ENCODE measurements around the gene PPP1R14C. TPM values are rescaled to one million over a fixed set of nuclear protein-coding genes. Genes with fewer than 3 reads are reported as not detected.

Gene PPP1R14C
- polyA plus RNA-seq, 2 donors: 7.8 to 12.4 TPM

- Histone ChIP-seq H3K36me3 (ENCODE audit: control insufficient read depth in 2 of 2, insufficient read depth in 2 of 2, low read length in 1 of 2) (no peaks in the 10 kb centered on the region), H3K27me3 (ENCODE audit: control insufficient read depth in 1 of 2, insufficient read depth in 2 of 2, low read length in 2 of 2) (no peaks in the 10 kb centered on the region), H3K9me3 (ENCODE audit: control insufficient read depth in 2 of 2, insufficient read depth in 1 of 2, low read depth in 1 of 2, low read length in 1 of 2) (no peaks in the 10 kb centered on the region), H3K4me1 (ENCODE audit: control insufficient read depth in 2 of 2, insufficient read depth in 2 of 2, low read length in 1 of 2) (peaks cover 0 to 6% of the 10 kb centered on the region in 2 donors), H3K27ac (ENCODE audit: low read depth in 2 of 2, low read length in 1 of 2) (peak overlapping the region; percentile 79 to 83), H3K4me3 (ENCODE audit: low read depth in 1 of 2, low read length in 2 of 2) (no peak overlapping the region)
- WGBS, 2 donors: 51 to 83% methylated on average over 1 of the region's 1 CpG
Measured at GRCh38 chr6:150157081-150157480, 14.2 kb downstream of the PPP1R14C start.

- H3K27me3 ChIP-seq (ENCODE audit: control insufficient read depth in 1 of 2, insufficient read depth in 2 of 2, low read length in 2 of 2): no peaks in the 10 kb centered on the region
- WGBS, 2 donors: 81 to 90% methylated on average over 4 of the region's 4 CpGs
- H3K9me3 ChIP-seq (ENCODE audit: control insufficient read depth in 2 of 2, insufficient read depth in 1 of 2, low read depth in 1 of 2, low read length in 1 of 2): no peaks in the 10 kb centered on the region
- H3K4me1 ChIP-seq (ENCODE audit: control insufficient read depth in 2 of 2, insufficient read depth in 2 of 2, low read length in 1 of 2): no peaks in the 10 kb centered on the region
- no peak overlapping the region for H3K27ac ChIP-seq (ENCODE audit: low read depth in 2 of 2, low read length in 1 of 2)
- no peaks in the 10 kb centered on the region for H3K36me3 ChIP-seq (ENCODE audit: control insufficient read depth in 2 of 2, insufficient read depth in 2 of 2, low read length in 1 of 2)
- no peak overlapping the region for H3K4me3 ChIP-seq (ENCODE audit: low read depth in 1 of 2, low read length in 2 of 2)
Measured at GRCh38 chr6:150159757-150160156, 16.9 kb downstream of the PPP1R14C start.

- Histone ChIP-seq H3K9me3 (ENCODE audit: control insufficient read depth in 2 of 2, insufficient read depth in 1 of 2, low read depth in 1 of 2, low read length in 1 of 2) (no peaks in the 10 kb centered on the region), H3K27me3 (ENCODE audit: control insufficient read depth in 1 of 2, insufficient read depth in 2 of 2, low read length in 2 of 2) (no peaks in the 10 kb centered on the region), H3K27ac (ENCODE audit: low read depth in 2 of 2, low read length in 1 of 2) (no peak overlapping the region), H3K4me1 (ENCODE audit: control insufficient read depth in 2 of 2, insufficient read depth in 2 of 2, low read length in 1 of 2) (no peaks in the 10 kb centered on the region), H3K36me3 (ENCODE audit: control insufficient read depth in 2 of 2, insufficient read depth in 2 of 2, low read length in 1 of 2) (no peaks in the 10 kb centered on the region), H3K4me3 (ENCODE audit: low read depth in 1 of 2, low read length in 2 of 2) (no peak overlapping the region)
- WGBS, 2 donors: 97 to 98% methylated on average over 3 of the region's 3 CpGs
Measured at GRCh38 chr6:150163970-150164369, 21.1 kb downstream of the PPP1R14C start.

- Histone ChIP-seq H3K4me1 (ENCODE audit: control insufficient read depth in 2 of 2, insufficient read depth in 2 of 2, low read length in 1 of 2) (no peaks in the 10 kb centered on the region), H3K4me3 (ENCODE audit: low read depth in 1 of 2, low read length in 2 of 2) (no peak overlapping the region), H3K27ac (ENCODE audit: low read depth in 2 of 2, low read length in 1 of 2) (no peak overlapping the region), H3K9me3 (ENCODE audit: control insufficient read depth in 2 of 2, insufficient read depth in 1 of 2, low read depth in 1 of 2, low read length in 1 of 2) (no peaks in the 10 kb centered on the region), H3K36me3 (ENCODE audit: control insufficient read depth in 2 of 2, insufficient read depth in 2 of 2, low read length in 1 of 2) (no peaks in the 10 kb centered on the region), H3K27me3 (ENCODE audit: control insufficient read depth in 1 of 2, insufficient read depth in 2 of 2, low read length in 2 of 2) (no peaks in the 10 kb centered on the region)
Measured at GRCh38 chr6:150165020-150165702, 22.3 kb downstream of the PPP1R14C start.

GRCh38 chr6:150167479-150167873 lies 24.6 kb downstream of the PPP1R14C start:
- H3K9me3 ChIP-seq (ENCODE audit: control insufficient read depth in 2 of 2, insufficient read depth in 1 of 2, low read depth in 1 of 2, low read length in 1 of 2): no peaks in the 10 kb centered on the region
- H3K27me3 ChIP-seq (ENCODE audit: control insufficient read depth in 1 of 2, insufficient read depth in 2 of 2, low read length in 2 of 2): no peaks in the 10 kb centered on the region
- H3K4me1 ChIP-seq (ENCODE audit: control insufficient read depth in 2 of 2, insufficient read depth in 2 of 2, low read length in 1 of 2): no peaks in the 10 kb centered on the region
- no peak overlapping the region for H3K27ac ChIP-seq (ENCODE audit: low read depth in 2 of 2, low read length in 1 of 2)
- no peaks in the 10 kb centered on the region for H3K36me3 ChIP-seq (ENCODE audit: control insufficient read depth in 2 of 2, insufficient read depth in 2 of 2, low read length in 1 of 2)
- no peak overlapping the region for H3K4me3 ChIP-seq (ENCODE audit: low read depth in 1 of 2, low read length in 2 of 2)
- WGBS, 2 donors: 79 to 81% methylated on average over 6 of the region's 6 CpGs

- 58 to 70% methylated on average over 2 of the region's 2 CpGs for whole genome bisulfite sequencing, 2 donors
- H3K27me3 ChIP-seq (ENCODE audit: control insufficient read depth in 1 of 2, insufficient read depth in 2 of 2, low read length in 2 of 2): no peaks in the 10 kb centered on the region
- H3K9me3 ChIP-seq (ENCODE audit: control insufficient read depth in 2 of 2, insufficient read depth in 1 of 2, low read depth in 1 of 2, low read length in 1 of 2): no peaks in the 10 kb centered on the region
- no peak overlapping the region for H3K4me3 ChIP-seq (ENCODE audit: low read depth in 1 of 2, low read length in 2 of 2)
- no peaks in the 10 kb centered on the region for H3K4me1 ChIP-seq (ENCODE audit: control insufficient read depth in 2 of 2, insufficient read depth in 2 of 2, low read length in 1 of 2)
- H3K27ac ChIP-seq (ENCODE audit: low read depth in 2 of 2, low read length in 1 of 2): no peak overlapping the region
- H3K36me3 ChIP-seq (ENCODE audit: control insufficient read depth in 2 of 2, insufficient read depth in 2 of 2, low read length in 1 of 2): no peaks in the 10 kb centered on the region
Measured at GRCh38 chr6:150169181-150169580, 26.3 kb downstream of the PPP1R14C start.

GRCh38 chr6:150169609-150170008 lies 26.8 kb downstream of the PPP1R14C start:
- Histone ChIP-seq H3K9me3 (ENCODE audit: control insufficient read depth in 2 of 2, insufficient read depth in 1 of 2, low read depth in 1 of 2, low read length in 1 of 2) (no peaks in the 10 kb centered on the region), H3K36me3 (ENCODE audit: control insufficient read depth in 2 of 2, insufficient read depth in 2 of 2, low read length in 1 of 2) (no peaks in the 10 kb centered on the region), H3K27ac (ENCODE audit: low read depth in 2 of 2, low read length in 1 of 2) (no peak overlapping the region), H3K4me1 (ENCODE audit: control insufficient read depth in 2 of 2, insufficient read depth in 2 of 2, low read length in 1 of 2) (no peaks in the 10 kb centered on the region), H3K4me3 (ENCODE audit: low read depth in 1 of 2, low read length in 2 of 2) (no peak overlapping the region), H3K27me3 (ENCODE audit: control insufficient read depth in 1 of 2, insufficient read depth in 2 of 2, low read length in 2 of 2) (no peaks in the 10 kb centered on the region)
- WGBS, 2 donors: 74 to 83% methylated on average over 4 of the region's 4 CpGs

GRCh38 chr6:150172929-150173328 lies 30.1 kb downstream of the PPP1R14C start:
- Histone ChIP-seq H3K27me3 (ENCODE audit: control insufficient read depth in 1 of 2, insufficient read depth in 2 of 2, low read length in 2 of 2) (no peaks in the 10 kb centered on the region), H3K36me3 (ENCODE audit: control insufficient read depth in 2 of 2, insufficient read depth in 2 of 2, low read length in 1 of 2) (no peaks in the 10 kb centered on the region), H3K27ac (ENCODE audit: low read depth in 2 of 2, low read length in 1 of 2) (no peak overlapping the region), H3K4me3 (ENCODE audit: low read depth in 1 of 2, low read length in 2 of 2) (no peak overlapping the region), H3K9me3 (ENCODE audit: control insufficient read depth in 2 of 2, insufficient read depth in 1 of 2, low read depth in 1 of 2, low read length in 1 of 2) (no peaks in the 10 kb centered on the region), H3K4me1 (ENCODE audit: control insufficient read depth in 2 of 2, insufficient read depth in 2 of 2, low read length in 1 of 2) (peaks cover 0 to 5% of the 10 kb centered on the region in 2 donors)
- 86 to 88% methylated on average over 2 of the region's 2 CpGs for WGBS, 2 donors

- peak overlapping the region; percentile 35 to 86 for H3K27ac ChIP-seq (ENCODE audit: low read depth in 2 of 2, low read length in 1 of 2)
- no peaks in the 10 kb centered on the region for H3K27me3 ChIP-seq (ENCODE audit: control insufficient read depth in 1 of 2, insufficient read depth in 2 of 2, low read length in 2 of 2)
- peaks cover 0 to 5% of the 10 kb centered on the region in 2 donors for H3K4me1 ChIP-seq (ENCODE audit: control insufficient read depth in 2 of 2, insufficient read depth in 2 of 2, low read length in 1 of 2)
- WGBS, 2 donors: 81 to 87% methylated on average over 4 of the region's 4 CpGs
- H3K36me3 ChIP-seq (ENCODE audit: control insufficient read depth in 2 of 2, insufficient read depth in 2 of 2, low read length in 1 of 2): no peaks in the 10 kb centered on the region
- no peak overlapping the region for H3K4me3 ChIP-seq (ENCODE audit: low read depth in 1 of 2, low read length in 2 of 2)
- no peaks in the 10 kb centered on the region for H3K9me3 ChIP-seq (ENCODE audit: control insufficient read depth in 2 of 2, insufficient read depth in 1 of 2, low read depth in 1 of 2, low read length in 1 of 2)
Measured at GRCh38 chr6:150175586-150176151, 32.8 kb downstream of the PPP1R14C start.

- Histone ChIP-seq H3K4me3 (ENCODE audit: low read depth in 1 of 2, low read length in 2 of 2) (no peak overlapping the region), H3K27me3 (ENCODE audit: control insufficient read depth in 1 of 2, insufficient read depth in 2 of 2, low read length in 2 of 2) (no peaks in the 10 kb centered on the region), H3K9me3 (ENCODE audit: control insufficient read depth in 2 of 2, insufficient read depth in 1 of 2, low read depth in 1 of 2, low read length in 1 of 2) (no peaks in the 10 kb centered on the region), H3K4me1 (ENCODE audit: control insufficient read depth in 2 of 2, insufficient read depth in 2 of 2, low read length in 1 of 2) (peaks cover 0 to 5% of the 10 kb centered on the region in 2 donors), H3K36me3 (ENCODE audit: control insufficient read depth in 2 of 2, insufficient read depth in 2 of 2, low read length in 1 of 2) (no peaks in the 10 kb centered on the region), H3K27ac (ENCODE audit: low read depth in 2 of 2, low read length in 1 of 2) (peak overlapping the region; percentile 35 to 86)
- WGBS, 2 donors: 65 to 70% methylated on average over 8 of the region's 8 CpGs
Measured at GRCh38 chr6:150176152-150176551, 33.3 kb downstream of the PPP1R14C start.
